K562 (cell line): ENCODE data around the gene MYO3A. TPM values are rescaled to one million over a fixed set of nuclear protein-coding genes. Genes with fewer than 3 reads are reported as not detected.

Experiments
- ATAC-seq: fragments of 200-7000 bp; cut with Tn5 transposase; 3 replicates; pipeline ENCODE4 v1.9.1; 2020; ENCODE audit warnings: moderate library complexity
- BruUV-seq: library from RNA; stranded (reverse); fragments of 400-500 nt; replicated peaks from 2 replicates; lab custom pipeline; 2021; lab: Mats Ljungman, UMichigan
- CTCF ChIA-PET: fragments of 300-600 bp; formaldehyde crosslinking; extraction: SDS; loops from one replicate; lab custom pipeline; 2021; ENCODE audit warnings: low intra/inter-chr PET ratio; lab: Yijun Ruan, JAX
- POLR2A ChIA-PET: fragments of 300-600, 350-650 bp; sonication (Branson Sonifier 250); formaldehyde crosslinking; extraction: SDS; loops from one replicate; lab custom pipeline; 2021; ENCODE audit warnings: antibody characterized with exemption, inconsistent platforms; lab: Yijun Ruan, JAX
- DNase-seq, 4 experiments: peaks; one replicate each; pipeline versions ENCODE4 v3.0.0 to v3.0.0-alpha.2; 2011 to 2018; ENCODE audit warnings: low spot score in 3 of 4, mixed read lengths in 3 of 4; ENCODE audit errors: extremely low read depth in 1 of 4
- FAIRE-seq: peaks from 2 replicates; lab custom pipeline; 2011; peaks lifted over from hg19 to GRCh38; lab: Jason Lieb, UNC
- H2AFZ ChIP-seq: 2 replicates; pipeline ENCODE4 v1.6.0; 2011; ENCODE audit warnings: low read depth, low read length, control low read depth, inconsistent platforms
- H3K27ac ChIP-seq: fragments of 200-600 bp; 3 replicates; pipeline ENCODE4 v1.8.0; 2011; ENCODE audit warnings: low read depth, mild to moderate bottlenecking, control low read depth, inconsistent platforms, low read length, moderate library complexity, mixed read lengths; ENCODE audit errors: extremely low read depth
- H3K27me3 ChIP-seq, 2 experiments: fragments of 300-600 bp in 1 of 2; 2 replicates in 1 of 2; 3 replicates in 1 of 2; pipeline versions ENCODE4 v1.6.0 to v1.8.0; 2011; ENCODE audit warnings: inconsistent platforms in 2 of 2, low read length in 2 of 2, mild to moderate bottlenecking in 1 of 2, mixed read lengths in 1 of 2, moderate library complexity in 1 of 2; ENCODE audit not compliant: control insufficient read depth in 2 of 2, insufficient read depth in 2 of 2
- H3K36me3 ChIP-seq: fragments of 300-600 bp; 3 replicates; pipeline ENCODE4 v1.8.0; 2011; ENCODE audit warnings: mild to moderate bottlenecking, low read length, inconsistent platforms; ENCODE audit not compliant: control insufficient read depth, insufficient read depth
- H3K4me1 ChIP-seq, 2 experiments: fragments of 200-600 bp in 1 of 2; replicated peaks in 1 of 2; 2 replicates in 1 of 2; 3 replicates in 1 of 2; pipeline versions ENCODE4 v1.5.1 to v1.8.0; 2011; ENCODE audit warnings: inconsistent platforms in 2 of 2, low read length in 2 of 2, mild to moderate bottlenecking in 1 of 2, mixed read lengths in 1 of 2, moderate library complexity in 1 of 2; ENCODE audit not compliant: control insufficient read depth in 2 of 2, insufficient read depth in 2 of 2
- H3K4me2 ChIP-seq: 2 replicates; pipeline ENCODE4 v1.6.1; 2011; ENCODE audit warnings: low read length, control low read depth, inconsistent platforms, mixed read lengths; ENCODE audit not compliant: insufficient read depth
- H3K4me3 ChIP-seq: fragments of 200-600 bp; sonication (generic), shearing (Covaris generic); 2 replicates; pipeline ENCODE4 v1.5.1; 2016; ENCODE audit warnings: control low read depth, inconsistent platforms
- H3K79me2 ChIP-seq: fragments of 200-600 bp; 3 replicates; pipeline ENCODE4 v1.8.0; 2011; ENCODE audit warnings: low read length, inconsistent platforms; ENCODE audit not compliant: control insufficient read depth, insufficient read depth
- H3K9ac ChIP-seq, 2 experiments: 2 replicates each; pipeline versions ENCODE4 v1.6.0 to v1.6.1; 2011; ENCODE audit warnings: low read depth in 2 of 2, low read length in 2 of 2, control low read depth in 1 of 2, inconsistent platforms in 1 of 2, mild to moderate bottlenecking in 1 of 2, mixed read lengths in 1 of 2; ENCODE audit not compliant: insufficient read depth in 1 of 2
- H3K9me1 ChIP-seq: one replicate; pipeline ENCODE4 v1.6.0; 2011; ENCODE audit warnings: inconsistent platforms, mild to moderate bottlenecking, low read length, moderate library complexity; ENCODE audit not compliant: control insufficient read depth, insufficient read depth
- H3K9me3 ChIP-seq: replicated peaks from 2 replicates; pipeline ENCODE4 v1.5.1; 2011; ENCODE audit warnings: low read depth, low read length, inconsistent platforms; ENCODE audit not compliant: control insufficient read depth, insufficient read depth
- H4K20me1 ChIP-seq: replicated peaks from 2 replicates; pipeline ENCODE4 v1.6.1; 2011; ENCODE audit warnings: low read length, inconsistent platforms, mixed read lengths; ENCODE audit not compliant: control insufficient read depth, insufficient read depth
- CCAR2 ChIP-seq: fragments of 200-400 bp; formaldehyde crosslinking; IDR thresholded peaks from 2 replicates; pipeline ENCODE4 v1.6.1; 2017; ENCODE audit warnings: mild to moderate bottlenecking, low read depth, low read length
- HNRNPLL ChIP-seq: fragments of 200-400 bp; formaldehyde crosslinking; IDR thresholded peaks from 2 replicates; pipeline ENCODE4 v1.6.1; 2017; ENCODE audit warnings: low read length, low read depth, mild to moderate bottlenecking; ENCODE audit not compliant: poor library complexity, severe bottlenecking
- MAFK ChIP-seq: IDR thresholded peaks from 2 replicates; pipeline ENCODE4 v1.6.1; 2011; ENCODE audit warnings: low read length, improper control_type of control experiment
- ZNF253 ChIP-seq: fragments of 250-450 bp; sonication (Bioruptor Pico); conservative IDR thresholded peaks from 2 replicates; pipeline ENCODE4 v1.6.1; 2021; ENCODE audit warnings: mild to moderate bottlenecking
- ZNF57 ChIP-seq: fragments of 450-650 bp; formaldehyde crosslinking; IDR thresholded peaks from 2 replicates; pipeline ENCODE4 v1.4.0; 2020; ENCODE audit warnings: mild to moderate bottlenecking, moderate library complexity
- ZNF699 ChIP-seq: fragments of 250-450 bp; sonication (Bioruptor Pico); IDR thresholded peaks from 2 replicates; pipeline ENCODE4 v1.8.0; 2021; ENCODE audit warnings: mild to moderate bottlenecking, moderate library complexity; ENCODE audit not compliant: insufficient replicate concordance
- WGBS: fragments of 100-300 bp; shearing (Covaris generic); methylation state at CpG from one replicate; pipeline ENCODE4 v1.1.6; 2016; ENCODE audit warnings: low coverage, mixed read lengths; ENCODE audit not compliant: insufficient coverage; ENCODE audit errors: missing lambda C conversion rate; 5-methylcytosine and 5-hydroxymethylcytosine counted together
- in situ Hi-C: fragments of 300-500 bp; cut with MboI; formaldehyde crosslinking; loops from 4 replicates; pipeline ENCODE4 v1.15.0; 2018; ENCODE audit warnings: inconsistent platforms, mixed read lengths
- intact Hi-C: fragments of 100-400 bp; cut with micrococcal nuclease; formaldehyde crosslinking; loops from 2 replicates; pipeline ENCODE4 v1.14.2; 2022
- polyA plus RNA-seq, 8 experiments: library from polyadenylated mRNA; depleted of rRNA in 4 of 8; stranded (reverse) in 5 of 8; unstranded in 3 of 8; fragments of >200 nt; fragmentation: Nextera tagmentation in 2 of 8; fragmentation: Illumina TruSeq in 1 of 8; extraction: Ambion mirVana in 2 of 8; extraction: Trizol in 1 of 8; gene quantifications; 2 replicates each; pipeline versions ENCODE4 v1.2.1 to v1.2.3, GENCODE V29; 2011 to 2014; ENCODE audit warnings: inconsistent platforms in 1 of 8, missing spikeins in 1 of 8
- total RNA-seq, 7 experiments: library from RNA; depleted of rRNA in 6 of 7; stranded (reverse); fragments of >200 nt in 6 of 7; fragmentation: Illumina TruSeq in 2 of 7; extraction: Trizol in 2 of 7; gene quantifications; 2 replicates each; pipeline versions ENCODE4 v1.2.1 to v1.2.3, GENCODE V29; 2011 to 2021; ENCODE audit warnings: low replicate concordance in 1 of 7
- TF ChIP-seq, protein P1 (sequence below): fragments of 450-650 bp; IDR thresholded peaks from 2 replicates; pipeline ENCODE4 v1.6.1; 2016; ENCODE audit warnings: missing biosample characterization, missing genetic modification characterization
- TF ChIP-seq, protein P2 (sequence below), 2 experiments: fragments of 200-800 bp in 1 of 2; sonication (Bioruptor generic) in 1 of 2; sonication (generic) in 1 of 2; formaldehyde crosslinking in 1 of 2; IDR thresholded peaks in 1 of 2; conservative IDR thresholded peaks in 1 of 2; 2 replicates each; pipeline versions ENCODE4 v1.5.0 to v1.6.1; 2016 to 2020; ENCODE audit warnings: missing compliant biosample characterization in 1 of 2, missing genetic modification characterization in 1 of 2, missing genetic modification reagents in 1 of 2
- TF ChIP-seq, protein P3 (sequence below): fragments of 450-650 bp; IDR thresholded peaks from 2 replicates; pipeline ENCODE4 v1.6.1; 2014; ENCODE audit warnings: low read depth, mild to moderate bottlenecking, moderate library complexity, borderline replicate concordance

MYO3A gene
- total and polyA plus RNA-seq, 9 of the 15 experiments (the other 6 are each of a cell fraction or from before 2014, with no cell fraction given) = not detected

DNA sequence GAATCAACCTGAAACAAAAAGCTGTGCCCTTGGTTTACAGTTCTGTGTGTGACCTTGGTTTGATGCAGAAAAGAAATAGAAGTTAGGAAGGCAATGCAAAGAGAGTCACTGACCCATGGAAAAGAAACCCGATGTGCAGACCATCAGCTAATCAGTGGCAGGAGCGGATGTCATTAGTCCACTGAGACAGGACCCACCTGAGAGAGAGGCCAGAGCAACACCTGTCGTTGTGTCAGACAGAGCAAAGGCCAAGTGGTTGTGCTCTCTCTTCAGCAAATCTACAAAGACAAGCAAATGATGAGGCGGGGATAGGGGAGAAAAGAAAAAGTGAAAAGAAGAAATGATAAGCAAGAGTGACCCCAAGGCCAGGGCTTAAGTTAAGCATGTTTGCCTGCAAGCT, 291.3 kb downstream of the MYO3A start:
- no peak for FAIRE-seq
- no peak for ATAC-seq
- no peaks in the 10 kb centered on the region; a peak in 1 of 5 replicates for H3K4me1 ChIP-seq
- BruUV-seq = no TSS peak
- intact Hi-C loops (no loop called here), in situ Hi-C loops (no loop called here)
- no peak overlapping the region for H2AFZ ChIP-seq
- H3K27ac ChIP-seq = no peak overlapping the region
- H3K9me3 ChIP-seq = no peaks in the 10 kb centered on the region
- POLR2A ChIA-PET = interaction anchor here (0.7 kb wide), 1 partner anchor 1034 kb away, joined by 3 read pairs; no protein-coding TSS in a partner anchor
- H3K9ac ChIP-seq = no peak overlapping the region
- H3K9me1 ChIP-seq = no peaks in the 10 kb centered on the region
- H3K27me3 ChIP-seq = peaks cover 0 to 4% of the 10 kb centered on the region in 2 experiments; a peak in 2 of 5 replicates
- 0% methylated on average over 4 of the region's 4 CpGs for WGBS
- no peaks in the 10 kb centered on the region for H4K20me1 ChIP-seq
- H3K36me3 ChIP-seq = no peaks in the 10 kb centered on the region
- DNase-seq = no peak
- CTCF ChIA-PET = no interaction called here
- no peak overlapping the region for H3K4me2 ChIP-seq
- H3K4me3 ChIP-seq = no peak overlapping the region
- no peaks in the 10 kb centered on the region for H3K79me2 ChIP-seq
- TF ChIP-seq, protein P1, sequence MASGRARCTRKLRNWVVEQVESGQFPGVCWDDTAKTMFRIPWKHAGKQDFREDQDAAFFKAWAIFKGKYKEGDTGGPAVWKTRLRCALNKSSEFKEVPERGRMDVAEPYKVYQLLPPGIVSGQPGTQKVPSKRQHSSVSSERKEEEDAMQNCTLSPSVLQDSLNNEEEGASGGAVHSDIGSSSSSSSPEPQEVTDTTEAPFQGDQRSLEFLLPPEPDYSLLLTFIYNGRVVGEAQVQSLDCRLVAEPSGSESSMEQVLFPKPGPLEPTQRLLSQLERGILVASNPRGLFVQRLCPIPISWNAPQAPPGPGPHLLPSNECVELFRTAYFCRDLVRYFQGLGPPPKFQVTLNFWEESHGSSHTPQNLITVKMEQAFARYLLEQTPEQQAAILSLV = no peak
- TF ChIP-seq, protein P2, sequence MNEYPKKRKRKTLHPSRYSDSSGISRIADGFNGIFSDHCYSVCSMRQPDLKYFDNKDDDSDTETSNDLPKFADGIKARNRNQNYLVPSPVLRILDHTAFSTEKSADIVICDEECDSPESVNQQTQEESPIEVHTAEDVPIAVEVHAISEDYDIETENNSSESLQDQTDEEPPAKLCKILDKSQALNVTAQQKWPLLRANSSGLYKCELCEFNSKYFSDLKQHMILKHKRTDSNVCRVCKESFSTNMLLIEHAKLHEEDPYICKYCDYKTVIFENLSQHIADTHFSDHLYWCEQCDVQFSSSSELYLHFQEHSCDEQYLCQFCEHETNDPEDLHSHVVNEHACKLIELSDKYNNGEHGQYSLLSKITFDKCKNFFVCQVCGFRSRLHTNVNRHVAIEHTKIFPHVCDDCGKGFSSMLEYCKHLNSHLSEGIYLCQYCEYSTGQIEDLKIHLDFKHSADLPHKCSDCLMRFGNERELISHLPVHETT (CRISPR knock-in tag; conservative IDR thresholded peaks at IDR 0.05 in 1 of 2, IDR thresholded peaks at IDR 0.05 in 1 of 2) = no peak
- TF ChIP-seq ZNF57 (no peak), MAFK (no peak), ZNF253 (no peak), ZNF699 (CRISPR knock-in tag) (no peak), HNRNPLL (no peak), CCAR2 (no peak)
- TF ChIP-seq, protein P3, sequence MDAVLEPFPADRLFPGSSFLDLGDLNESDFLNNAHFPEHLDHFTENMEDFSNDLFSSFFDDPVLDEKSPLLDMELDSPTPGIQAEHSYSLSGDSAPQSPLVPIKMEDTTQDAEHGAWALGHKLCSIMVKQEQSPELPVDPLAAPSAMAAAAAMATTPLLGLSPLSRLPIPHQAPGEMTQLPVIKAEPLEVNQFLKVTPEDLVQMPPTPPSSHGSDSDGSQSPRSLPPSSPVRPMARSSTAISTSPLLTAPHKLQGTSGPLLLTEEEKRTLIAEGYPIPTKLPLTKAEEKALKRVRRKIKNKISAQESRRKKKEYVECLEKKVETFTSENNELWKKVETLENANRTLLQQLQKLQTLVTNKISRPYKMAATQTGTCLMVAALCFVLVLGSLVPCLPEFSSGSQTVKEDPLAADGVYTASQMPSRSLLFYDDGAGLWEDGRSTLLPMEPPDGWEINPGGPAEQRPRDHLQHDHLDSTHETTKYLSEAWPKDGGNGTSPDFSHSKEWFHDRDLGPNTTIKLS = no peak
